Suprapubic skin (tissue), 4 donors: Measurements from ENCODE around the gene CHST15.

Source experiments
- EP300 ChIP-seq: sonication (generic); formaldehyde crosslinking; IDR thresholded peaks from one replicate; pipeline ENCODE4 v1.6.1; 2017; ENCODE audit warnings: antibody characterized with exemption
- POLR2A ChIP-seq, 2 donors: fragments of 450-650 bp; IDR thresholded peaks; one replicate each; pipeline ENCODE4 v1.6.1; 2017; ENCODE audit warnings: antibody characterized with exemption in 2 of 2, mild to moderate bottlenecking in 2 of 2, moderate library complexity in 2 of 2
- POLR2AphosphoS5 ChIP-seq, 3 donors: sonication (generic); formaldehyde crosslinking; IDR thresholded peaks; one replicate each; pipeline ENCODE4 v1.6.1; 2017; ENCODE audit warnings: antibody characterized with exemption in 3 of 3
- TF ChIP-seq, protein P1 (sequence below), 2 donors: fragments of 200-600 bp in 1 of 2; fragments of 450-650 bp in 1 of 2; sonication (generic) in 1 of 2; IDR thresholded peaks; one replicate each; pipeline ENCODE4 v1.5.1; 2016 to 2019; ENCODE audit warnings: antibody characterized with exemption in 2 of 2, mild to moderate bottlenecking in 1 of 2, moderate library complexity in 1 of 2

GRCh38 chr10:123990889-123991288, 102.5 kb downstream of the CHST15 start:
- TF ChIP-seq, protein P1, sequence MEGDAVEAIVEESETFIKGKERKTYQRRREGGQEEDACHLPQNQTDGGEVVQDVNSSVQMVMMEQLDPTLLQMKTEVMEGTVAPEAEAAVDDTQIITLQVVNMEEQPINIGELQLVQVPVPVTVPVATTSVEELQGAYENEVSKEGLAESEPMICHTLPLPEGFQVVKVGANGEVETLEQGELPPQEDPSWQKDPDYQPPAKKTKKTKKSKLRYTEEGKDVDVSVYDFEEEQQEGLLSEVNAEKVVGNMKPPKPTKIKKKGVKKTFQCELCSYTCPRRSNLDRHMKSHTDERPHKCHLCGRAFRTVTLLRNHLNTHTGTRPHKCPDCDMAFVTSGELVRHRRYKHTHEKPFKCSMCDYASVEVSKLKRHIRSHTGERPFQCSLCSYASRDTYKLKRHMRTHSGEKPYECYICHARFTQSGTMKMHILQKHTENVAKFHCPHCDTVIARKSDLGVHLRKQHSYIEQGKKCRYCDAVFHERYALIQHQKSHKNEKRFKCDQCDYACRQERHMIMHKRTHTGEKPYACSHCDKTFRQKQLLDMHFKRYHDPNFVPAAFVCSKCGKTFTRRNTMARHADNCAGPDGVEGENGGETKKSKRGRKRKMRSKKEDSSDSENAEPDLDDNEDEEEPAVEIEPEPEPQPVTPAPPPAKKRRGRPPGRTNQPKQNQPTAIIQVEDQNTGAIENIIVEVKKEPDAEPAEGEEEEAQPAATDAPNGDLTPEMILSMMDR (IDR thresholded peaks at IDR 0.05), result no peak
- no peak for TF ChIP-seq POLR2A (IDR thresholded peaks at IDR 0.05)
- no peak for TF ChIP-seq EP300
- no peak for TF ChIP-seq POLR2AphosphoS5 (IDR thresholded peaks at IDR 0.05)
